H1 (cell line): ENCODE measurements around the gene PRDM15. TPM values are rescaled to one million over a fixed set of nuclear protein-coding genes. Genes with fewer than 3 reads are reported as not detected.

Source experiments
- BCL11A ChIP-seq, 2 experiments: IDR thresholded peaks; one replicate each; pipeline ENCODE4 v1.6.1; 2011; ENCODE audit warnings: low read depth in 2 of 2, low read length in 2 of 2, mild to moderate bottlenecking in 2 of 2
- CBX8 ChIP-seq: fragments of 300-800, 300-1000 bp; sonication (generic); IDR thresholded peaks from 2 replicates; pipeline ENCODE4 v1.7.1; 2016; ENCODE audit warnings: low read depth, low read length, borderline replicate concordance
- CTBP2 ChIP-seq: IDR thresholded peaks from 2 replicates; pipeline ENCODE4 v1.7.0; 2011; ENCODE audit warnings: borderline replicate concordance, mild to moderate bottlenecking, moderate library complexity, mixed read lengths, low read length; ENCODE audit not compliant: insufficient read depth, insufficient read length
- FOSL1 ChIP-seq: IDR thresholded peaks from 2 replicates; pipeline ENCODE4 v1.6.1; 2011; ENCODE audit warnings: mild to moderate bottlenecking, low read depth, low read length, moderate library complexity; ENCODE audit not compliant: insufficient read depth
- RBBP5 ChIP-seq: IDR thresholded peaks from 2 replicates; pipeline ENCODE4 v1.7.1; 2012; ENCODE audit warnings: low read depth, mild to moderate bottlenecking, inconsistent platforms, low read length, moderate library complexity, borderline replicate concordance
- SIN3A ChIP-seq, 2 experiments: IDR thresholded peaks in 1 of 2; conservative IDR thresholded peaks in 1 of 2; 2 replicates each; pipeline ENCODE4 v1.6.1; 2011 to 2012; ENCODE audit warnings: low read length in 2 of 2, improper control_type of control experiment in 1 of 2, low read depth in 1 of 2, mild to moderate bottlenecking in 1 of 2
- SIRT6 ChIP-seq: IDR thresholded peaks from one replicate; pipeline ENCODE4 v1.7.1; 2012; ENCODE audit warnings: low read length, inconsistent platforms
- SP2 ChIP-seq: IDR thresholded peaks from 2 replicates; pipeline ENCODE4 v1.6.1; 2012; ENCODE audit warnings: mild to moderate bottlenecking, low read length, inconsistent platforms
- SUZ12 ChIP-seq: fragments of 200-600 bp; sonication (generic); IDR thresholded peaks from 2 replicates; pipeline ENCODE4 v1.6.1; 2012; ENCODE audit warnings: mild to moderate bottlenecking, inconsistent platforms, low read length, moderate library complexity, mixed read lengths
- TBP ChIP-seq: IDR thresholded peaks from 2 replicates; pipeline ENCODE4 v1.6.1; 2011; ENCODE audit warnings: low read depth, low read length, improper control_type of control experiment
- YY1 ChIP-seq: IDR thresholded peaks from 2 replicates; pipeline ENCODE4 v1.6.1; 2011; ENCODE audit warnings: low read depth, mild to moderate bottlenecking, low read length
- polyA plus RNA-seq, 7 experiments: library from polyadenylated mRNA; depleted of rRNA in 3 of 7; stranded (reverse) in 5 of 7; unstranded in 2 of 7; fragments of >200 nt in 5 of 7; fragments of 200-250 nt in 2 of 7; gene quantifications; 1 replicate in 5 of 7; 2 replicates in 1 of 7; 4 replicates in 1 of 7; pipeline versions ENCODE4 v1.2.1 to v1.2.3, GENCODE V29; 2011 to 2013; ENCODE audit warnings: missing spikeins in 2 of 7, mixed read lengths in 2 of 7
- total RNA-seq: library from RNA; stranded (reverse); fragmentation: NEBNext Ultra II Directional; extraction: Animal tissue kit (Norgen Biotek cat#: 25700); gene quantifications from 2 replicates; pipeline ENCODE4 v1.2.1, GENCODE V29; 2021
- TF ChIP-seq, protein P1 (sequence below): fragments of 300-600 bp; sonication (generic); IDR thresholded peaks from 2 replicates; pipeline ENCODE4 v1.7.1; 2012; ENCODE audit warnings: low read length, moderate library complexity, mild to moderate bottlenecking, inconsistent platforms; ENCODE audit not compliant: insufficient replicate concordance

Gene PRDM15
- total and polyA plus RNA-seq, 2 of the 8 experiments (the other 6 are each of a cell fraction or from before 2014, with no cell fraction given) = 9.7 to 10.5 TPM

DNA sequence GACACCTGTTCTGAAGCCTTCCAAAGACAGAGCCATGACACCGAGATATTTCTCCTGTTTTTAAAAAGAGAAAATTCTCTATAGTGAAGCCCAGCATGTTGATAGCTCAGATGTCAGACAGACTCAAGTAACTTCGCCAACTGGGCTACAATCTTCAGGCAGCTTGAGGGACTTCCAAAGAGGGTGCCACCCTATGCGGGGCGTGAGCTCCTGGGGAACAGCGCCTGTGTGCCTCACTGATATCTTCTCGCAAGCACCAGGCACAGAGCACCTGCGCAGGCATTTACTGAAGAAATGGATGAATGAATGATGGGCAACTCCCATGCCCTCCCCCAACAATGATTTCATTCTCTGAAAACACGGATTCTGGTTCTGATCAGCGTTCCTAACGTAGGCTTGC, 129.9 kb downstream of the PRDM15 start (continued):
- TF ChIP-seq, protein P1, sequence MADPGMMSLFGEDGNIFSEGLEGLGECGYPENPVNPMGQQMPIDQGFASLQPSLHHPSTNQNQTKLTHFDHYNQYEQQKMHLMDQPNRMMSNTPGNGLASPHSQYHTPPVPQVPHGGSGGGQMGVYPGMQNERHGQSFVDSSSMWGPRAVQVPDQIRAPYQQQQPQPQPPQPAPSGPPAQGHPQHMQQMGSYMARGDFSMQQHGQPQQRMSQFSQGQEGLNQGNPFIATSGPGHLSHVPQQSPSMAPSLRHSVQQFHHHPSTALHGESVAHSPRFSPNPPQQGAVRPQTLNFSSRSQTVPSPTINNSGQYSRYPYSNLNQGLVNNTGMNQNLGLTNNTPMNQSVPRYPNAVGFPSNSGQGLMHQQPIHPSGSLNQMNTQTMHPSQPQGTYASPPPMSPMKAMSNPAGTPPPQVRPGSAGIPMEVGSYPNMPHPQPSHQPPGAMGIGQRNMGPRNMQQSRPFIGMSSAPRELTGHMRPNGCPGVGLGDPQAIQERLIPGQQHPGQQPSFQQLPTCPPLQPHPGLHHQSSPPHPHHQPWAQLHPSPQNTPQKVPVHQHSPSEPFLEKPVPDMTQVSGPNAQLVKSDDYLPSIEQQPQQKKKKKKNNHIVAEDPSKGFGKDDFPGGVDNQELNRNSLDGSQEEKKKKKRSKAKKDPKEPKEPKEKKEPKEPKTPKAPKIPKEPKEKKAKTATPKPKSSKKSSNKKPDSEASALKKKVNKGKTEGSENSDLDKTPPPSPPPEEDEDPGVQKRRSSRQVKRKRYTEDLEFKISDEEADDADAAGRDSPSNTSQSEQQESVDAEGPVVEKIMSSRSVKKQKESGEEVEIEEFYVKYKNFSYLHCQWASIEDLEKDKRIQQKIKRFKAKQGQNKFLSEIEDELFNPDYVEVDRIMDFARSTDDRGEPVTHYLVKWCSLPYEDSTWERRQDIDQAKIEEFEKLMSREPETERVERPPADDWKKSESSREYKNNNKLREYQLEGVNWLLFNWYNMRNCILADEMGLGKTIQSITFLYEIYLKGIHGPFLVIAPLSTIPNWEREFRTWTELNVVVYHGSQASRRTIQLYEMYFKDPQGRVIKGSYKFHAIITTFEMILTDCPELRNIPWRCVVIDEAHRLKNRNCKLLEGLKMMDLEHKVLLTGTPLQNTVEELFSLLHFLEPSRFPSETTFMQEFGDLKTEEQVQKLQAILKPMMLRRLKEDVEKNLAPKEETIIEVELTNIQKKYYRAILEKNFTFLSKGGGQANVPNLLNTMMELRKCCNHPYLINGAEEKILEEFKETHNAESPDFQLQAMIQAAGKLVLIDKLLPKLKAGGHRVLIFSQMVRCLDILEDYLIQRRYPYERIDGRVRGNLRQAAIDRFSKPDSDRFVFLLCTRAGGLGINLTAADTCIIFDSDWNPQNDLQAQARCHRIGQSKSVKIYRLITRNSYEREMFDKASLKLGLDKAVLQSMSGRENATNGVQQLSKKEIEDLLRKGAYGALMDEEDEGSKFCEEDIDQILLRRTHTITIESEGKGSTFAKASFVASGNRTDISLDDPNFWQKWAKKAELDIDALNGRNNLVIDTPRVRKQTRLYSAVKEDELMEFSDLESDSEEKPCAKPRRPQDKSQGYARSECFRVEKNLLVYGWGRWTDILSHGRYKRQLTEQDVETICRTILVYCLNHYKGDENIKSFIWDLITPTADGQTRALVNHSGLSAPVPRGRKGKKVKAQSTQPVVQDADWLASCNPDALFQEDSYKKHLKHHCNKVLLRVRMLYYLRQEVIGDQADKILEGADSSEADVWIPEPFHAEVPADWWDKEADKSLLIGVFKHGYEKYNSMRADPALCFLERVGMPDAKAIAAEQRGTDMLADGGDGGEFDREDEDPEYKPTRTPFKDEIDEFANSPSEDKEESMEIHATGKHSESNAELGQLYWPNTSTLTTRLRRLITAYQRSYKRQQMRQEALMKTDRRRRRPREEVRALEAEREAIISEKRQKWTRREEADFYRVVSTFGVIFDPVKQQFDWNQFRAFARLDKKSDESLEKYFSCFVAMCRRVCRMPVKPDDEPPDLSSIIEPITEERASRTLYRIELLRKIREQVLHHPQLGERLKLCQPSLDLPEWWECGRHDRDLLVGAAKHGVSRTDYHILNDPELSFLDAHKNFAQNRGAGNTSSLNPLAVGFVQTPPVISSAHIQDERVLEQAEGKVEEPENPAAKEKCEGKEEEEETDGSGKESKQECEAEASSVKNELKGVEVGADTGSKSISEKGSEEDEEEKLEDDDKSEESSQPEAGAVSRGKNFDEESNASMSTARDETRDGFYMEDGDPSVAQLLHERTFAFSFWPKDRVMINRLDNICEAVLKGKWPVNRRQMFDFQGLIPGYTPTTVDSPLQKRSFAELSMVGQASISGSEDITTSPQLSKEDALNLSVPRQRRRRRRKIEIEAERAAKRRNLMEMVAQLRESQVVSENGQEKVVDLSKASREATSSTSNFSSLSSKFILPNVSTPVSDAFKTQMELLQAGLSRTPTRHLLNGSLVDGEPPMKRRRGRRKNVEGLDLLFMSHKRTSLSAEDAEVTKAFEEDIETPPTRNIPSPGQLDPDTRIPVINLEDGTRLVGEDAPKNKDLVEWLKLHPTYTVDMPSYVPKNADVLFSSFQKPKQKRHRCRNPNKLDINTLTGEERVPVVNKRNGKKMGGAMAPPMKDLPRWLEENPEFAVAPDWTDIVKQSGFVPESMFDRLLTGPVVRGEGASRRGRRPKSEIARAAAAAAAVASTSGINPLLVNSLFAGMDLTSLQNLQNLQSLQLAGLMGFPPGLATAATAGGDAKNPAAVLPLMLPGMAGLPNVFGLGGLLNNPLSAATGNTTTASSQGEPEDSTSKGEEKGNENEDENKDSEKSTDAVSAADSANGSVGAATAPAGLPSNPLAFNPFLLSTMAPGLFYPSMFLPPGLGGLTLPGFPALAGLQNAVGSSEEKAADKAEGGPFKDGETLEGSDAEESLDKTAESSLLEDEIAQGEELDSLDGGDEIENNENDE = no peak
- no peak for TF ChIP-seq SUZ12
- TF ChIP-seq YY1 = no peak
- no peak for TF ChIP-seq RBBP5
- TF ChIP-seq CBX8 = no peak
- TF ChIP-seq BCL11A (IDR thresholded peaks at IDR 0.05; ENCODE audit: low read depth in 2 of 2, low read length in 2 of 2) = no peak
- no peak for TF ChIP-seq SIN3A (conservative IDR thresholded peaks at IDR 0.05 in 1 of 2, IDR thresholded peaks at IDR 0.05 in 1 of 2; ENCODE audit: low read depth in 1 of 2, low read length in 2 of 2)
- no peak for TF ChIP-seq TBP
- TF ChIP-seq CTBP2 = no peak
- TF ChIP-seq SIRT6 = no peak
- no peak for TF ChIP-seq SP2
- TF ChIP-seq FOSL1 = no peak
